Gastroesophageal sphincter (tissue), 4 donors: ENCODE data around the gene PTRHD1. TPM values are rescaled to one million over a fixed set of nuclear protein-coding genes. Genes with fewer than 3 reads are reported as not detected.

ENCODE experiments used
- ATAC-seq: fragments of 150-250 bp; one replicate; pipeline ENCODE4 v1.9.1; 2016; ENCODE audit warnings: mild to moderate bottlenecking, moderate library complexity
- H3K27ac ChIP-seq, 4 donors: fragments of 200-600 bp; sonication (generic) in 3 of 4; 1 replicate in 3 of 4; 2 replicates in 1 of 4; pipeline ENCODE4 v1.5.1; 2016 to 2019
- H3K27me3 ChIP-seq: fragments of 200-600 bp; sonication (generic); one replicate; pipeline ENCODE4 v1.5.1; 2019
- H3K36me3 ChIP-seq, 2 donors: fragments of 200-600 bp; sonication (generic); one replicate each; pipeline ENCODE4 v1.5.1; 2019; ENCODE audit warnings: control low read depth in 1 of 2
- H3K4me1 ChIP-seq, 3 donors: fragments of 200-600 bp; sonication (generic); 1 replicate in 2 of 3; 2 replicates in 1 of 3; pipeline ENCODE4 v1.5.1; 2016 to 2019; ENCODE audit warnings: control low read depth in 2 of 3
- H3K4me3 ChIP-seq, 2 donors: fragments of 200-600 bp; sonication (generic); one replicate each; pipeline ENCODE4 v1.5.1; 2019; ENCODE audit warnings: mild to moderate bottlenecking in 1 of 2, moderate library complexity in 1 of 2
- H3K9me3 ChIP-seq, 3 donors: fragments of 200-600 bp; sonication (generic); one replicate each; pipeline ENCODE4 v1.5.1; 2017 to 2019; ENCODE audit warnings: control low read depth in 2 of 3
- EP300 ChIP-seq: sonication (generic); formaldehyde crosslinking; IDR thresholded peaks from one replicate; pipeline ENCODE4 v1.6.1; 2017; ENCODE audit warnings: antibody characterized with exemption, mild to moderate bottlenecking
- POLR2A ChIP-seq, 2 donors: fragments of 450-650 bp; IDR thresholded peaks; one replicate each; pipeline ENCODE4 v1.6.1; 2017; ENCODE audit warnings: antibody characterized with exemption in 2 of 2, mild to moderate bottlenecking in 2 of 2, moderate library complexity in 1 of 2
- POLR2AphosphoS5 ChIP-seq: sonication (generic); formaldehyde crosslinking; IDR thresholded peaks from one replicate; pipeline ENCODE4 v1.6.1; 2017; ENCODE audit warnings: antibody characterized with exemption
- WGBS, 2 donors: methylation state at CpG; one replicate each; pipeline ENCODE4 v1.1.5; 2018; ENCODE audit warnings: low coverage in 1 of 2; 5-methylcytosine and 5-hydroxymethylcytosine counted together
- total RNA-seq, 4 donors: library from RNA; depleted of rRNA; stranded (reverse); fragments of >200 nt; gene quantifications; one replicate each; pipeline ENCODE4 v1.1.0, GENCODE V29; 2016
- TF ChIP-seq, protein P1 (sequence below), 4 experiments: fragments of 200-600 bp in 2 of 4; fragments of 450-650 bp in 2 of 4; sonication (generic) in 1 of 4; IDR thresholded peaks; one replicate each; pipeline ENCODE4 v1.5.1; 2017 to 2019; ENCODE audit warnings: antibody characterized with exemption in 4 of 4, mild to moderate bottlenecking in 2 of 4, moderate library complexity in 2 of 4

Gene PTRHD1
- total RNA-seq, 4 donors from 2014 or later = 11.8 to 12.4 (median 12.1) TPM

GRCh38 chr2:24819442-24820174 lies 26.4 kb upstream of the PTRHD1 start:
- H3K9me3 ChIP-seq = no peaks in the 10 kb centered on the region
- H3K36me3 ChIP-seq = peaks cover 0 to 73% of the 10 kb centered on the region in 2 donors
- 72 to 75% methylated on average over 3 to 5 of the region's 21 CpGs for whole genome bisulfite sequencing, 2 donors
- H3K4me1 ChIP-seq = no peaks in the 10 kb centered on the region
- no peak overlapping the region for H3K4me3 ChIP-seq
- H3K27ac ChIP-seq = no peak overlapping the region
- ATAC-seq = no peak
- TF ChIP-seq POLR2A (IDR thresholded peaks at IDR 0.05) = no peak
- no peak for TF ChIP-seq EP300
- no peak for TF ChIP-seq POLR2AphosphoS5
- TF ChIP-seq, protein P1, sequence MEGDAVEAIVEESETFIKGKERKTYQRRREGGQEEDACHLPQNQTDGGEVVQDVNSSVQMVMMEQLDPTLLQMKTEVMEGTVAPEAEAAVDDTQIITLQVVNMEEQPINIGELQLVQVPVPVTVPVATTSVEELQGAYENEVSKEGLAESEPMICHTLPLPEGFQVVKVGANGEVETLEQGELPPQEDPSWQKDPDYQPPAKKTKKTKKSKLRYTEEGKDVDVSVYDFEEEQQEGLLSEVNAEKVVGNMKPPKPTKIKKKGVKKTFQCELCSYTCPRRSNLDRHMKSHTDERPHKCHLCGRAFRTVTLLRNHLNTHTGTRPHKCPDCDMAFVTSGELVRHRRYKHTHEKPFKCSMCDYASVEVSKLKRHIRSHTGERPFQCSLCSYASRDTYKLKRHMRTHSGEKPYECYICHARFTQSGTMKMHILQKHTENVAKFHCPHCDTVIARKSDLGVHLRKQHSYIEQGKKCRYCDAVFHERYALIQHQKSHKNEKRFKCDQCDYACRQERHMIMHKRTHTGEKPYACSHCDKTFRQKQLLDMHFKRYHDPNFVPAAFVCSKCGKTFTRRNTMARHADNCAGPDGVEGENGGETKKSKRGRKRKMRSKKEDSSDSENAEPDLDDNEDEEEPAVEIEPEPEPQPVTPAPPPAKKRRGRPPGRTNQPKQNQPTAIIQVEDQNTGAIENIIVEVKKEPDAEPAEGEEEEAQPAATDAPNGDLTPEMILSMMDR (IDR thresholded peaks at IDR 0.05) = no peak
- H3K27me3 ChIP-seq = no peaks in the 10 kb centered on the region

- Histone ChIP-seq H3K4me3 (no peak overlapping the region), H3K4me1 (no peaks in the 10 kb centered on the region), H3K36me3 (peaks cover 0 to 67% of the 10 kb centered on the region in 2 donors), H3K27me3 (no peaks in the 10 kb centered on the region), H3K27ac (no peak overlapping the region), H3K9me3 (no peaks in the 10 kb centered on the region)
- no peak for ATAC-seq
- TF ChIP-seq EP300 (no peak), POLR2AphosphoS5 (no peak), POLR2A (IDR thresholded peaks at IDR 0.05) (no peak)
- TF ChIP-seq, protein P1 (IDR thresholded peaks at IDR 0.05) = no peak
- WGBS, 2 donors = 67% methylated on average over 6 of the region's 9 CpGs; no CpG with 5 or more reads in 1 of the 2 donors
Measured at GRCh38 chr2:24818721-24819167, 25.6 kb upstream of the PTRHD1 start.

- peak; percentile 69 for ATAC-seq
- Histone ChIP-seq H3K27me3 (no peaks in the 10 kb centered on the region), H3K4me3 (no peak overlapping the region), H3K9me3 (no peaks in the 10 kb centered on the region), H3K36me3 (peaks cover 0 to 51% of the 10 kb centered on the region in 2 donors), H3K27ac (no peak overlapping the region), H3K4me1 (no peaks in the 10 kb centered on the region)
- WGBS, 2 donors = 19 to 20% methylated on average over 1 to 4 of the region's 4 CpGs
- no peak for TF ChIP-seq EP300
- no peak for TF ChIP-seq POLR2A (IDR thresholded peaks at IDR 0.05)
- TF ChIP-seq POLR2AphosphoS5 = no peak
- TF ChIP-seq, protein P1 (IDR thresholded peaks at IDR 0.05) = no peak
Measured at GRCh38 chr2:24816884-24817283, 23.7 kb upstream of the PTRHD1 start.

DNA sequence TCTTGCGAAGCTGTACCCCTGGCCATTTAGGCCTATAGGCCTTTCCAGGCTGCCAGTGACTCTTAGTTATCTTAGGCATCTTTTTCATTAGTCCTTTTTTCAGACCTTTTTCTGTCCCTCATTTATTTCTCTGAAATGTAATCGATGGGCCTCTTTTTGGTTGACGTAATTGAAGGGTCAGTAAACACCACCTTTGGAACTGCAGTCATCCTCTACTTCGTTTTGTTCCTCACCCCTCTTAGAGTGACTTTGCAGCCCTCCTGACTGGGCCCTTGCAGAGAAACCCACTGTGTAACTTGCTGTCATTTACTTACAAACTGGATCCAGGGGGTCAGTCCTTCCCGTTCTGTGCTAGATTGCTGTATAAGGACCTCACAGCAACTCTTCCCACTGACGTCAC lies 23.2 kb upstream of the PTRHD1 start:
- Histone ChIP-seq H3K36me3 (peaks cover 0 to 46% of the 10 kb centered on the region in 2 donors), H3K4me3 (no peak overlapping the region), H3K27ac (no peak overlapping the region), H3K9me3 (no peaks in the 10 kb centered on the region), H3K27me3 (no peaks in the 10 kb centered on the region), H3K4me1 (no peaks in the 10 kb centered on the region)
- WGBS, 2 donors = 83 to 90% methylated on average over 2 to 6 of the region's 6 CpGs
- TF ChIP-seq EP300 (no peak), POLR2AphosphoS5 (no peak), POLR2A (IDR thresholded peaks at IDR 0.05) (no peak)
- TF ChIP-seq, protein P1 (IDR thresholded peaks at IDR 0.05) = no peak
- ATAC-seq = no peak

- Histone ChIP-seq H3K9me3 (no peaks in the 10 kb centered on the region), H3K4me3 (no peak overlapping the region), H3K27me3 (no peaks in the 10 kb centered on the region), H3K4me1 (no peaks in the 10 kb centered on the region), H3K36me3 (peaks cover 0 to 34% of the 10 kb centered on the region in 2 donors), H3K27ac (no peak overlapping the region)
- no peak for ATAC-seq
- WGBS, 2 donors = 92 to 94% methylated on average over 4 of the region's 4 CpGs
- no peak for TF ChIP-seq POLR2AphosphoS5
- TF ChIP-seq, protein P1 (IDR thresholded peaks at IDR 0.05) = no peak
- TF ChIP-seq EP300 = no peak
- no peak for TF ChIP-seq POLR2A (IDR thresholded peaks at IDR 0.05)
Measured at GRCh38 chr2:24815171-24815570, 22.0 kb upstream of the PTRHD1 start.
